Tibial nerve (tissue), 4 donors: Measurements from ENCODE around the gene ILRUN. TPM values are rescaled to one million over a fixed set of nuclear protein-coding genes. Genes with fewer than 3 reads are reported as not detected.
"Not testable (repeated sequence)": the region's sequence is repeated elsewhere in the genome, so short reads cannot be mapped to it uniquely, and the experiment has no call there.

Experiments
- DNase-seq, 2 donors: peaks; one replicate each; pipeline ENCODE4 v3.0.0-alpha.2; 2019; ENCODE audit warnings: low spot score in 2 of 2
- H3K27ac ChIP-seq, 4 donors: fragments of 200-600 bp; sonication (generic) in 3 of 4; one replicate each; pipeline ENCODE4 v1.5.1; 2017 to 2019; ENCODE audit warnings: mild to moderate bottlenecking in 1 of 4
- H3K27me3 ChIP-seq, 2 donors: fragments of 200-600 bp; sonication (generic) in 1 of 2; one replicate each; pipeline versions ENCODE4 v1.5.1 to v1.6.0; 2017 to 2019
- H3K36me3 ChIP-seq, 3 donors: fragments of 200-600 bp; sonication (generic); one replicate each; pipeline ENCODE4 v1.5.1; 2018 to 2019
- H3K4me1 ChIP-seq, 4 donors: fragments of 200-600 bp; sonication (generic) in 3 of 4; one replicate each; pipeline ENCODE4 v1.5.1; 2017 to 2019
- H3K4me3 ChIP-seq, 4 donors: fragments of 200-600 bp; sonication (generic) in 3 of 4; one replicate each; pipeline ENCODE4 v1.5.1; 2017 to 2019; ENCODE audit warnings: mild to moderate bottlenecking in 1 of 4, moderate library complexity in 1 of 4
- H3K9me3 ChIP-seq, 4 donors: fragments of 200-600 bp; sonication (generic) in 3 of 4; one replicate each; pipeline ENCODE4 v1.5.1; 2017 to 2019
- EP300 ChIP-seq, 2 donors: sonication (generic); formaldehyde crosslinking; IDR thresholded peaks; one replicate each; pipeline ENCODE4 v1.6.1; 2017; ENCODE audit warnings: antibody characterized with exemption in 2 of 2, mild to moderate bottlenecking in 1 of 2
- POLR2A ChIP-seq, 2 donors: fragments of 450-650 bp; IDR thresholded peaks; one replicate each; pipeline ENCODE4 v1.6.1; 2017; ENCODE audit warnings: antibody characterized with exemption in 2 of 2, mild to moderate bottlenecking in 2 of 2, moderate library complexity in 2 of 2
- WGBS, 2 donors: methylation state at CpG; one replicate each; pipeline ENCODE4 v1.1.5; 2018; 5-methylcytosine and 5-hydroxymethylcytosine counted together
- total RNA-seq, 4 donors: library from RNA; depleted of rRNA; stranded (reverse); fragments of >200 nt; gene quantifications; one replicate each; pipeline ENCODE4 v1.1.0, GENCODE V29; 2016
- TF ChIP-seq, protein P1 (sequence below), 5 experiments: fragments of 200-600 bp in 3 of 5; fragments of 450-650 bp in 2 of 5; sonication (generic) in 3 of 5; IDR thresholded peaks; one replicate each; pipeline ENCODE4 v1.5.1; 2016 to 2019; ENCODE audit warnings: antibody characterized with exemption in 5 of 5, mild to moderate bottlenecking in 3 of 5, moderate library complexity in 2 of 5

Gene ILRUN
- total RNA-seq, 4 donors from 2014 or later: 57.6 to 78.9 (median 65.7) TPM

DNA sequence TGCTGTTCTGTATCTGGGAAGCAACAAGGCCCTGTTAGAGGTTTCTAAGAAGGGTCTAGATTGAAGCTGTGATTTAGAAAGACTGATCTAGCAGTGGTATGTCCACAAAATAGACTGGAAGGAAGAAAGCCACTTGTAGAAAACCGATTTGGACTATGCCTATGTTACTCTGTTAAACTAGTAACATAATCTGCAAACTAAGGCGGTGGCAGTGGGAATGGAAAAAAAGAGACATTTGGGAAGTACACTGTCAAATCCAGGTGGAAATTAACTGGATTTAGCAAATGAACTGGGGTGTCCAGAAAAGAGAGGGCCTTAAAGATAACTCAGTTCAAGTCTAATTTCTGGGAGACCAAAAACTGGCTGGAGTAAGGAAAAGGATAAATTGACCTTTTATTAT is 11.6 kb downstream of the ILRUN start:
- H3K27me3 ChIP-seq: no peaks in the 10 kb centered on the region
- H3K36me3 ChIP-seq: peaks cover 0 to 7% (median 0%) of the 10 kb centered on the region in 3 donors
- H3K4me3 ChIP-seq: no peak overlapping the region
- no peaks in the 10 kb centered on the region for H3K9me3 ChIP-seq
- 84 to 93% methylated on average over 2 of the region's 2 CpGs for WGBS, 2 donors
- TF ChIP-seq, protein P1, sequence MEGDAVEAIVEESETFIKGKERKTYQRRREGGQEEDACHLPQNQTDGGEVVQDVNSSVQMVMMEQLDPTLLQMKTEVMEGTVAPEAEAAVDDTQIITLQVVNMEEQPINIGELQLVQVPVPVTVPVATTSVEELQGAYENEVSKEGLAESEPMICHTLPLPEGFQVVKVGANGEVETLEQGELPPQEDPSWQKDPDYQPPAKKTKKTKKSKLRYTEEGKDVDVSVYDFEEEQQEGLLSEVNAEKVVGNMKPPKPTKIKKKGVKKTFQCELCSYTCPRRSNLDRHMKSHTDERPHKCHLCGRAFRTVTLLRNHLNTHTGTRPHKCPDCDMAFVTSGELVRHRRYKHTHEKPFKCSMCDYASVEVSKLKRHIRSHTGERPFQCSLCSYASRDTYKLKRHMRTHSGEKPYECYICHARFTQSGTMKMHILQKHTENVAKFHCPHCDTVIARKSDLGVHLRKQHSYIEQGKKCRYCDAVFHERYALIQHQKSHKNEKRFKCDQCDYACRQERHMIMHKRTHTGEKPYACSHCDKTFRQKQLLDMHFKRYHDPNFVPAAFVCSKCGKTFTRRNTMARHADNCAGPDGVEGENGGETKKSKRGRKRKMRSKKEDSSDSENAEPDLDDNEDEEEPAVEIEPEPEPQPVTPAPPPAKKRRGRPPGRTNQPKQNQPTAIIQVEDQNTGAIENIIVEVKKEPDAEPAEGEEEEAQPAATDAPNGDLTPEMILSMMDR (IDR thresholded peaks at IDR 0.05): no peak
- no peak for TF ChIP-seq EP300 (IDR thresholded peaks at IDR 0.05)
- no peak for TF ChIP-seq POLR2A (IDR thresholded peaks at IDR 0.05)
- peaks cover 0 to 27% (median 16%) of the 10 kb centered on the region in 4 donors for H3K4me1 ChIP-seq
- no peak overlapping the region for H3K27ac ChIP-seq
- no peak for DNase-seq

DNA sequence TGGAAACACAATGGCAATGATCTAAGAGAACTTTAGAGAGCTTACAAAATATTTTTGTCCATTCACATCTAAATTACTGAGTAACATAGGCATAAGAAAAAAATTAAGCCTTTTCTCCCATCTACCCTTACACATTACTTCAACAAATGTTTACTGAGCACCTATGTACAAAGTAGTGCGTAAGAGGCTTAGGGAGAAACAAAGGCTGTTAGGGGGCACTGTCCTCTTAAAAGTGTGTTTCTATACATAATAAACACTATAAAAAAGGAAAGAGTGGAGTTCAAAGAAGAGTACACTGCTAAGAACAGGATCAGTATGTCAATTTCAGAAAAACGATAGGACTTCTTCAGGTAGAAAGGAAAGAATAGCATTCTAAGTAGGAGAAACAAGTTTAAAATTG is 12.2 kb downstream of the ILRUN start:
- DNase-seq: no peak
- TF ChIP-seq, protein P1 (IDR thresholded peaks at IDR 0.05): no peak
- Histone ChIP-seq H3K9me3 (no peaks in the 10 kb centered on the region), H3K27ac (no peak overlapping the region), H3K4me3 (no peak overlapping the region), H3K27me3 (no peaks in the 10 kb centered on the region), H3K36me3 (peaks cover 0 to 7% (median 0%) of the 10 kb centered on the region in 3 donors), H3K4me1 (peaks cover 0 to 33% (median 13%) of the 10 kb centered on the region in 4 donors)
- WGBS, 2 donors: 77 to 91% methylated on average over 2 of the region's 2 CpGs

DNA sequence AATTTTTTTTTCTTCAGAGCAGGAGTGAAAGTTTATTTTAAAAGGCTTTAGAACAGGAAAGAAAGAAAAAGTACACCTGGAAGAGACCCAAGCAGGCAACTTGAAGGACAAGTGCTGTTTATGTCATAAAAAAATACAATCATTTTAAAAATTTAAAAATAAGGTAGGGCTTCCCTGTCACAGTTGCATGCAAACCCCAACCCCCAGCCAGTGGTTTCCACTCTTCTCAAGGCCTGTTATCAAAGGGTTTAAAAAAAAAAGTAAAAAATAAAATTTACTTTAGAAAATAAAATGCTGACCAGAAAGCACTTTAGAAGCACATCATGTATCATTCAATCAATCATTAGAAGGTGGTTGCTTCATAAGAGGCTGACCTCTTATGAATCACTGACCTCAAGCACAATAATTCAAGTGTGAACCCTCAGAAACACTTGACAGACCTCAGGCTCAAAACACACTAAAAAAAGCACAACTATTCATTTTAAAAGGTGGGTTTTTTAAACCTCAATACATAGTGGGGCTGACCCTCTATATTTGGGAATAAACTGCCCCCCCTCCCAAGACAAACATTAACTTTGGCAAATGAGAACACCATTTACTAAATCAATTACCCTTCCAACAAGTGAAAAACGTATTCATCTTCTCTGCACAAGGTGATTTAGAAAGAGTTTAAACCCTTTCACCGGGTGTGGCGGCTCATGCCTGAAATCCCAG is 15.6 kb downstream of the ILRUN start:
- no peaks in the 10 kb centered on the region for H3K9me3 ChIP-seq
- H3K27ac ChIP-seq: peak overlapping the region in 2 of 4 donors; percentile 55 to 70
- no peaks in the 10 kb centered on the region for H3K27me3 ChIP-seq
- H3K4me1 ChIP-seq: peaks cover 0 to 36% (median 13%) of the 10 kb centered on the region in 4 donors
- TF ChIP-seq, protein P1 (IDR thresholded peaks at IDR 0.05): no peak
- peak in 1 of 2 donors; percentile 47 for TF ChIP-seq EP300 (IDR thresholded peaks at IDR 0.05)
- peaks cover 0 to 5% (median 0%) of the 10 kb centered on the region in 3 donors for H3K36me3 ChIP-seq
- DNase-seq: no peak
- WGBS, 2 donors: 63 to 74% methylated on average over 3 of the region's 3 CpGs
- no peak overlapping the region for H3K4me3 ChIP-seq

DNA sequence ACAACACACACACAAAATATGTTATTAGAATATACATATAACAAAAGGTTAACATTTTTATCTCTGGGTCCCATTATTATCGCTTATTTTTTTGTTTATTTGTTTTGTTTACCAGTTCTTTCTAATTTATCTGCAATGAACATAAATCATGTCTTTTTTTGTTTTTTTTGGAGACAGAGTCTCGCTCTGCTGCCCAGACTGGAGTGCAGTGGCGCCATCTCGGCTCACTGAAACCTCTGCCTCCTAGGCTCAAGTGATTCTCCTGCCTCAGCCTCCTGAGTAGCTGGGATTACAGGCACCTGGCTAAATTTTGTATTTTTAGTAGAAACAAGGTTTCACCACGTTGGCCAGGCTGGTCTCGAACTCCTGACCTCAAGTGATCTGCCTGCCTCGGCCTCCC is 16.3 kb downstream of the ILRUN start:
- not testable (repeated sequence) for H3K4me3 ChIP-seq, H3K27me3 ChIP-seq, DNase-seq, H3K36me3 ChIP-seq, H3K9me3 ChIP-seq
- H3K4me1 ChIP-seq: peaks cover 0 to 37% (median 13%) of the 10 kb centered on the region in 4 donors
- WGBS, 2 donors: 76 to 79% methylated on average over 7 of the region's 7 CpGs
- peak overlapping the region in 2 of 4 donors; percentile 55 to 70 for H3K27ac ChIP-seq

DNA sequence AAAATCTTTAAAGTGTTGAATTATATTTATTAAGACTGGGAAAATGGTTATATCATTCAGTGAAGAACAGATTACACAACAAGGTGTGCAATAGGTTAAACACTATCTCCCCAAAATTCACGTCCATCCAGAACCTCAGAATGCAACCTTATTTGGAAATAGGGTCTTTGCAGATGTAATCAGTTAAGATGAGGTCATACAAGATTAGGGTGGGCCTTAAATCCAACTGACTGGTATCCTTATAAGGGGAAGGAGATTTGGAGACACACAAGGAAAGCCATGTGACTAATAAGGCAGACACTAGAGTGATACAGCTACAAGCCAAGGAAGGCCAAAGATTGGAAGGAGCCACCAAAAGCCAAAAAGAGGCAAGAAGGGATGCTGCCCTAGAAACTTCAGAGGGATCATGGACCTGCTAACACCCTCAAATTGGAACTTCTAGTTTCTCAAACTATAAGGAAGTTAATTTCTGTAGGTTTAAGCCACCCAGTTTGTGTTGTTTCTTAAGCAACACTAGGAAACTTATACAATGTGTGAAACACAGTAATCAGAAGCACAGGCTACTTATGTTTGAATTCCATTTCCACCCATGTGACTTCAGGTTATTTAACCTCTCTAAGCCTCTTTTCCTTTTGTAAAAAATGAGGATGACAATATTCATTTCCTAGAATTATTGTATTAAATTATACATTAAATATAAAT is 16.9 kb downstream of the ILRUN start:
- WGBS, 2 donors: 74 to 84% methylated on average over 1 of the region's 1 CpG

More for the DNA sequence above, 16.9 kb downstream of the ILRUN start:
- Histone ChIP-seq H3K4me3 (no peak overlapping the region), H3K4me1 (peaks cover 0 to 41% (median 13%) of the 10 kb centered on the region in 4 donors), H3K9me3 (no peaks in the 10 kb centered on the region), H3K27me3 (no peaks in the 10 kb centered on the region), H3K27ac (peak overlapping the region in 1 of 4 donors; percentile 11), H3K36me3 (peaks cover 0 to 5% (median 0%) of the 10 kb centered on the region in 3 donors)
- TF ChIP-seq EP300 (IDR thresholded peaks at IDR 0.05) (no peak), POLR2A (IDR thresholded peaks at IDR 0.05) (no peak)
- TF ChIP-seq, protein P1 (IDR thresholded peaks at IDR 0.05): no peak
- DNase-seq: no peak
